HL-60 (cell line): Measurements from ENCODE around the gene LDLRAD1.

Experiments used
- GABPA ChIP-seq: IDR thresholded peaks from 2 replicates; pipeline ENCODE4 v1.6.1; 2012; ENCODE audit warnings: low read depth
- POLR2AphosphoS5 ChIP-seq: IDR thresholded peaks from 2 replicates; pipeline ENCODE4 v1.6.1; 2012; ENCODE audit warnings: low read depth
- REST ChIP-seq: IDR thresholded peaks from 2 replicates; pipeline ENCODE4 v1.6.1; 2012; ENCODE audit warnings: low read depth; ENCODE audit not compliant: insufficient replicate concordance
- SPI1 ChIP-seq: IDR thresholded peaks from 2 replicates; pipeline ENCODE4 v1.6.1; 2012; ENCODE audit warnings: low read depth, mild to moderate bottlenecking, borderline replicate concordance
- TF ChIP-seq, protein P1 (sequence below): IDR thresholded peaks from one replicate; pipeline ENCODE4 v1.5.1; 2011; ENCODE audit warnings: low read length, control low read depth, inconsistent platforms; ENCODE audit not compliant: insufficient read depth

GRCh38 chr1:54045496-54045895 is 27.5 kb upstream of the LDLRAD1 start:
- TF ChIP-seq, protein P1, sequence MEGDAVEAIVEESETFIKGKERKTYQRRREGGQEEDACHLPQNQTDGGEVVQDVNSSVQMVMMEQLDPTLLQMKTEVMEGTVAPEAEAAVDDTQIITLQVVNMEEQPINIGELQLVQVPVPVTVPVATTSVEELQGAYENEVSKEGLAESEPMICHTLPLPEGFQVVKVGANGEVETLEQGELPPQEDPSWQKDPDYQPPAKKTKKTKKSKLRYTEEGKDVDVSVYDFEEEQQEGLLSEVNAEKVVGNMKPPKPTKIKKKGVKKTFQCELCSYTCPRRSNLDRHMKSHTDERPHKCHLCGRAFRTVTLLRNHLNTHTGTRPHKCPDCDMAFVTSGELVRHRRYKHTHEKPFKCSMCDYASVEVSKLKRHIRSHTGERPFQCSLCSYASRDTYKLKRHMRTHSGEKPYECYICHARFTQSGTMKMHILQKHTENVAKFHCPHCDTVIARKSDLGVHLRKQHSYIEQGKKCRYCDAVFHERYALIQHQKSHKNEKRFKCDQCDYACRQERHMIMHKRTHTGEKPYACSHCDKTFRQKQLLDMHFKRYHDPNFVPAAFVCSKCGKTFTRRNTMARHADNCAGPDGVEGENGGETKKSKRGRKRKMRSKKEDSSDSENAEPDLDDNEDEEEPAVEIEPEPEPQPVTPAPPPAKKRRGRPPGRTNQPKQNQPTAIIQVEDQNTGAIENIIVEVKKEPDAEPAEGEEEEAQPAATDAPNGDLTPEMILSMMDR = no peak
- TF ChIP-seq POLR2AphosphoS5 (no peak), REST (no peak), SPI1 (no peak), GABPA (no peak)
